ENCODE results near the gene MBLAC1.

Gene MBLAC1

GRCh38 chr7:100173806-100174495 is 47.2 kb downstream of the MBLAC1 start:
- DNase-seq (ENCODE audit: low read depth in 2 of 2) = no peak

- no peak for DNase-seq (ENCODE audit: low read depth in 2 of 2)
These were observed 47.8 kb downstream of the MBLAC1 start for GRCh38 chr7:100174582-100174981.

- DNase-seq (ENCODE audit: low read depth in 2 of 2) = no peak
These were observed 48.6 kb downstream of the MBLAC1 start for GRCh38 chr7:100175296-100175935.

- no peak for DNase-seq (ENCODE audit: low read depth in 2 of 2)
These were observed 49.6 kb downstream of the MBLAC1 start for GRCh38 chr7:100176096-100177044.

- DNase-seq (ENCODE audit: low read depth in 2 of 2) = peak; percentile 94 to 95
These were observed 50.6 kb downstream of the MBLAC1 start, which contains the start of the genes GPC2 and STAG3 for GRCh38 chr7:100177045-100178001. Gene GPC2 (minus strand): TSS chr7:100177381. CDS start chr7:100177199, 182 bp downstream. Gene STAG3 (plus strand): TSS chr7:100177918. CDS start chr7:100180557, 2,639 bp downstream.
